GM10248 (cell line): ENCODE measurements around the gene RS1.

Experiments
- CTCF ChIA-PET: fragments of 300-600 bp; sonication (Branson Sonifier 250); formaldehyde crosslinking; extraction: SDS; loops from one replicate; lab custom pipeline; 2021; ENCODE audit warnings: antibody characterized with exemption; lab: Yijun Ruan, JAX
- POLR2A ChIA-PET: fragments of 350-650 bp; sonication (Branson Sonifier 250); formaldehyde crosslinking; extraction: SDS; loops from one replicate; lab custom pipeline; 2020; ENCODE audit warnings: antibody characterized with exemption; lab: Yijun Ruan, JAX
- DNase-seq: peaks from one replicate; pipeline ENCODE4 v3.0.0; 2012; ENCODE audit errors: extremely low spot score
- CTCF ChIP-seq: IDR thresholded peaks from 2 replicates; pipeline ENCODE4 v1.5.1; 2012; ENCODE audit warnings: mild to moderate bottlenecking, low read depth; ENCODE audit errors: extremely low read depth, missing control alignments, control extremely low read depth

The RS1 gene

GRCh38 chrX:18672008-18672407 is at the start of gene RS1:
Gene RS1, minus strand, starts transcription at chrX:18672108. Its CDS starts 40 bp downstream, at chrX:18672068.
- no peak for DNase-seq
- no peak for TF ChIP-seq CTCF
- CTCF ChIA-PET: no interaction called here
- POLR2A ChIA-PET: no interaction called here

- no peak for DNase-seq
- ChIA-PET POLR2A (no interaction called here), CTCF (no interaction called here)
- TF ChIP-seq CTCF: no peak
Measured at GRCh38 chrX:18719852-18720251, 47.9 kb upstream of the RS1 start.

GRCh38 chrX:18714910-18715309 is 43.0 kb upstream of the RS1 start:
- no peak for DNase-seq
- ChIA-PET POLR2A (no interaction called here), CTCF (interaction anchor here (0.8 kb wide), 1 partner anchor 11 kb away, joined by 3 read pairs; no protein-coding TSS in a partner anchor)
- no peak for TF ChIP-seq CTCF

GRCh38 chrX:18709833-18710232 is 37.9 kb upstream of the RS1 start:
- POLR2A ChIA-PET: no interaction called here
- no peak for TF ChIP-seq CTCF
- CTCF ChIA-PET: no interaction called here
- DNase-seq: no peak

GRCh38 chrX:18707426-18708049 is 35.6 kb upstream of the RS1 start, which contains the start of gene PPEF1:
Gene PPEF1, plus strand, starts transcription at chrX:18707645. Its CDS starts 136 bp downstream, at chrX:18707781.
- POLR2A ChIA-PET: no interaction called here
- CTCF ChIA-PET: interaction anchor here (0.7 to 1.4 kb wide), 2 partner anchors 15 to 66 kb away, joined by 3 read pairs; no protein-coding TSS in a partner anchor
- DNase-seq: no peak
- TF ChIP-seq CTCF: no peak

- CTCF ChIA-PET: no interaction called here
- DNase-seq: no peak
- POLR2A ChIA-PET: no interaction called here
Measured at GRCh38 chrX:18702362-18703195, 30.7 kb upstream of the RS1 start.

More at GRCh38 chrX:18702362-18703195, 30.7 kb upstream of the RS1 start:
- TF ChIP-seq CTCF: no peak
